ENCODE data around the gene PPBP.

DNA sequence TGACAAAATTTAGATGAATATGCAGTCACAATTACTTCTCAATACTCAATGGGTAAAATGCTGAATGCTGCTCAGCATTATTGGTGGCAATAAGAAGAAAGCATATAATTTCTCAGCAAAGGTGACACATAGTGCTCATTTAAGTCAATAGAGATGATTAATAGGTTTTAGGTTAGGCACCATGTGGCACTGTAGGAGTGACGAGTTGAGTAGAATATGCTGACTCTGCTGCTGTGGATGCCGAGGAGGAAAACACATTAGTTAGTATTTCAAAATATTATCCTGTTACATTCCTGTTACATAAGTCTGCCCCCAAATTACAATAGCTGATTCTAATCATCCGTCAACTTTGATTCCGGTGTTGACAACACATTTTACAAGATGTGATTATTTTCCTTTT is 24.1 kb upstream of the PPBP start:
- TF ChIP-seq L3MBTL2 (conservative IDR thresholded peaks at IDR 0.05) (no peak), SP1 (IDR thresholded peaks at IDR 0.05) (no peak), FOXA1 (IDR thresholded peaks at IDR 0.05) (no peak), SUZ12 (IDR thresholded peaks at IDR 0.05) (no peak)
